GM19023 (cell line): ENCODE measurements around the gene XG.
"Not testable (repeated sequence)": the region's sequence is repeated elsewhere in the genome, so short reads cannot be mapped to it uniquely, and the experiment has no call there.

ENCODE experiments used
- ATAC-seq: cut with Tn5 transposase; IDR thresholded peaks from one replicate; pipeline ENCODE4 v1.9.1; 2021; ENCODE audit warnings: mild to moderate bottlenecking, moderate library complexity; ENCODE audit not compliant: unreplicated experiment

Gene XG

GRCh38 chrX:2733286-2733685, 18.6 kb upstream of the XG start:
- ATAC-seq, result no peak

DNA sequence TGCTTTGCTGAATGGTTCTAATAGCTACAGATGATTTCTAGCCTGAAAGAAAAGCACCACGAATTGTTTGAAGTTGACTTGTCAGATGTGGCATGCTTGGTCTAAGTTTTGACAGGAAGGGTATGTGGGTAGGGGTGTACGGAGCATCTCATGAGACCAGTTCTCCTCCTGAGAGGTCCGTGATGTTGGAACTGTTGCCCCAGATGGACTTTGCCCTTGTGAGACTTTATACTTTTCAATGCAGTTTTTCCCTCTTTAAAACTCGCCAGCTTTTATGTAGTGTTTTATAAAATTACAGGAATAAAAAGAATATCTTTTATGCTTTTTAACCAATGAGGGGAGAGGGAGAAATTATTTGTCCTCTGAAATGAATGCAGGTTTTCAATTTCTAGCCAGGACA, 16.6 kb upstream of the XG start:
- no peak for ATAC-seq

DNA sequence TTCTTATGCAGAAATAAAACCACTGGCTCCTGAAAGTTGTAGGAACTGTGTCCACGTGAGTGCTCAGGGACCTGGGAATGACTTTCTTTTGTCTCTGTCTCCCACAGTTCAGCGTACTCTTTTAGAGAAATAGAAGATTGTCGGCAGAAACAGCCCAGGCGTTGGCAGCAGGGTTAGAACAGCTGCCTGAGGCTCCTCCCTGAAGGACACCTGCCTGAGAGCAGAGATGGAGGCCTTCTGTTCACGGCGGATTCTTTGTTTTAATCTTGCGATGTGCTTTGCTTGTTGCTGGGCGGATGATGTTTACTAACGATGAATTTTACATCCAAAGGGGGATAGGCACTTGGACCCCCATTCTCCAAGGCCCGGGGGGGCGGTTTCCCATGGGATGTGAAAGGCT, 11.2 kb upstream of the XG start:
- ATAC-seq, result no peak

GRCh38 chrX:2741386-2741785, 10.5 kb upstream of the XG start:
- ATAC-seq, result no peak

- ATAC-seq, result not testable (repeated sequence)
These were observed 5.6 kb upstream of the XG start for GRCh38 chrX:2746250-2746649.

GRCh38 chrX:2748171-2748814, 3.5 kb upstream of the XG start:
- no peak for ATAC-seq

- no peak for ATAC-seq
These were observed 3.0 kb upstream of the XG start for GRCh38 chrX:2748815-2749188.

- ATAC-seq, result no peak
These were observed 549 bp upstream of the XG start for GRCh38 chrX:2751291-2751690.

DNA sequence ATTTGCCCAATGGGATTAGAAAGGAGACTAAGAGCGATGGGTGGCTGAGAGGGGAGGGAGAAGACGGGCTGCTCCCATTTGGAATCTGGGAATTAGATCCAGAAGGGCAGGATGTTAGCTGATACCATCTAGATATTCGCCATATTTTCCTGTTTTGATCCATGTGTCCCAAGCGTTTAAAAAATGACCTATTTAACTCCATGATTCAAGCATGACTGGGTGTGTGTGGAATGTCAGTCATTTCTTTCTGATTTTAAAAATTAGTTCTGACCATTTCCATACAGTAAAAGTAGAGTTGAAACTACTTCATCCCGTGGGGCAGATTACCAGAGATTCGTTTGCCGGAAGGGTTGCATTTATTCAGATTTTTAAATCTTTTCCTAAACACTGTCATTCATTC, 601 bp downstream of the XG start:
- ATAC-seq, result not testable (repeated sequence)

DNA sequence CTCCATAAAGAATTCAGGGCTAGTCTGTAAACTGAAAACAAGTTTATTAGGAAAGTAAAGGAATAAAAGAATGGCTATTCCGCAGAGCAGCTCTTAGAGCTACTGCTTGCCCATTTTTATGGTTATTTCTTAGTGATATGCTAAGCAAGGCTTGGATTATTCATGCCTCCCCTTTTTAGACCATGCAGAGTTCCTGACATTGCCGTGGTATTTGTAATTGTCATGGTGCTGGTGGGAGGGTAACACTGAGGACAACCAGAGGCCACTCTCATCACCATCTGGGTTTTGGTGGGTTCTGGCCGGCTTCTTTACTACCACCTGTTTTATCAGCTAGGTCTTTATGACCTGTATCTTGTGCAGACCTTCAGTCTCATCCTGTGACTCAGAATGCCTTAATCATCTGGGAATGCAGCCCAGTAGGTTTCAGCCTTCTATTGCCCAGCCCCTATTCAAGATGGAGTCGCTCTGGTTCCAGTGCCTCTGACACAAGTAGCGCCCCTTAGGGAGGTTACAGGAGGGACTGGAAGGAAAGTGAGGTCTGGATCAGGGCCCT, 3.4 kb downstream of the XG start:
- ATAC-seq, result not testable (repeated sequence)

GRCh38 chrX:2756548-2756947, 4.7 kb downstream of the XG start:
- ATAC-seq, result no peak

GRCh38 chrX:2761246-2761645, 9.4 kb downstream of the XG start:
- ATAC-seq, result no peak

GRCh38 chrX:2762671-2763070, 10.8 kb downstream of the XG start:
- ATAC-seq, result not testable (repeated sequence)

GRCh38 chrX:2764766-2765548, 13.1 kb downstream of the XG start:
- not testable (repeated sequence) for ATAC-seq

GRCh38 chrX:2765549-2765830, 13.7 kb downstream of the XG start:
- no peak for ATAC-seq

DNA sequence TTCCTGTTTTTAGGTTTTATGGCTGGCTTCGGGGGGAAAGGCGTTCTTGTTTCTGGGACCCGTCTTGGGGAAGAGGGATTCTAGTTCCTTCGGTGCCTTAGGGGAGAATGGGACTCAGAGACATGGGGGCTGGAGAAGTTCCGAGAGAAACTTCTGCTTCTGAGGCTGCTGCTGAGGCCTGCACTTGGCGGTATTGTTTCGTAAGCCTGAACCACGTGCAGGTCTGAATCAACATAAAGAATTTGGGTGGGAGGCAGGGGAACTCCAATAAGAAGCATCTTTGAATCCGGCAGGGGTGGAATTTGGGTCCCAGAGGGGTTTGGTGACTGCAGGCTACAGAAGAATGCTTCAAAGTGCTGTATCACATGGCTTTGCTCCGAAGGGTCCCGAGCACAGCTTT, 15.1 kb downstream of the XG start:
- ATAC-seq, result no peak

DNA sequence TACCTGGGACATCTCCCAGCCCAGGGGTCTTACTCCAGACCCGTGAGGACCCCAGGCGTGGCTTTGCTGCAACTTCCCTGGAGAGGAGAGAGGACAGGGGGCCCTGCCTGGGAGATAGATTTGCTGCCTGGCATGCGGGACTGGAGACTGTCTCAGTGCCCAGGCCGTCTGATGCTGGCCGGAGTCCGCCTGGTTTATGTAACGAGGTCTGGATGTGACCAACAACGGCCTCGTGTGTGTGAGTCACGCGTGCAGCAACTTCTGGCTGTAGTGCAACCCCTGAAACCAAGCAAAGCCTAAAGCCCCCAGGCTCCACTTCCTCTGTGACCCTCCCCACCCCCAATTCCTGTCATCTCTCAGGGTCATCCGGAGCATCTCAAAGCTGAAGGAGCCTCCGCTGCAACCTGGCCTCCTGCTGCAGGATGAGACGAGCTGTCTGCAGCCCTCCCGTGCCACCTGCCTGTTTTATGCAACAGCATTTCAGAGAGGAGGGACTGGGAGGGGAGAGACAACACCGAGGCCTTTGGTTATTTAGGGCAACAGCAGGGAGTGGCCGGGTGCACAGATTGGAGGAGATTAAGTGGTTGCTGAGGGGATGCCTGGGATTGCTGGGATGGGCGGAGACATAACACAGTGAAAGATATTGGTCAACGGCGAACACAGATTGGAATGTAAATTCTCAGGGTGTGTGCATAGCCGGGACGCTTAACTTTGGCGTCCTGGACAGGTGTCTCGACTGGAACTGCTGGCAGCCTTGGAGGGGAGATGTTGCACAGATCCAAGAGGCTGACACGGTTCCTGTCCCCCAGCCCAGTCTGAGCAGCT, 16.0 kb downstream of the XG start:
- ATAC-seq, result no peak

DNA sequence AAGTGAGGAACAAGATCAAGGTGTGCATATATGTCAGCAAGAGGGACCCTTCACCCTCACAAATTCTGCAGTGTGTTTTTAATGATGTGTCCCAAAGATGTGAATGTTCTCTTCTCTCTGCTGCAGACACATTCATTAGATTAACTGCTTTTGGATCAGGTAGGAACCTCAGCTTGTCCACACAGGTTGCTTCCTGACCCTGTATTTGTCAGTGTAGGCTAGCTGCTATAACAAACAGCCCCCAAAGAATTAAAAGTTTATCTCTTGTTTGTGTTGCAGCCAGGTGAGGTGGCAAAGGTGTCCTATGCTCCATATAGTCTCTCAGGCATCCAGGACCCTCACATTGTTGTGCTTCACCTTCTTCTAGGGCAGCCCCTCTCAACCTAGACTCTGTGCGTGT, 17.8 kb downstream of the XG start:
- ATAC-seq, result no peak

GRCh38 chrX:2773166-2774055, 21.6 kb downstream of the XG start:
- not testable (repeated sequence) for ATAC-seq

DNA sequence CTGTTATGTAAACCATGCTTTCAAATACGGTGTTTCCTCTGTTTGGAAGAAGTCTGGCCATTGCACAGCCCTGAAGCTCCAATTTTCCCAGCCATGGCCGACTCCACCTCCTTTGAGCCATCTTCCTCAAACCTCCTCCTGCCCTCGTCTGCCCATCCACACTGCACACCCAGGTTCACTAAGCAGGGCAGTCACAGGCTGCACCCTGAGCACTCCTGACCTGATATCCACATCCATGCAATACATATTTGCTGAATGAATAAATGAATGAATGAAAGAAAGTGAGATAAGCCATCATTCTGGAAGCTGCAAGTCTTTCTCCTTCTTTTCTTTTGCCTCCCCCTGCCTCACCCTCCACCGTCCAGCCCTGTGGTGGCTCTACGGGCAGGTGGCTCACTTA, 22.2 kb downstream of the XG start:
- no peak for ATAC-seq

DNA sequence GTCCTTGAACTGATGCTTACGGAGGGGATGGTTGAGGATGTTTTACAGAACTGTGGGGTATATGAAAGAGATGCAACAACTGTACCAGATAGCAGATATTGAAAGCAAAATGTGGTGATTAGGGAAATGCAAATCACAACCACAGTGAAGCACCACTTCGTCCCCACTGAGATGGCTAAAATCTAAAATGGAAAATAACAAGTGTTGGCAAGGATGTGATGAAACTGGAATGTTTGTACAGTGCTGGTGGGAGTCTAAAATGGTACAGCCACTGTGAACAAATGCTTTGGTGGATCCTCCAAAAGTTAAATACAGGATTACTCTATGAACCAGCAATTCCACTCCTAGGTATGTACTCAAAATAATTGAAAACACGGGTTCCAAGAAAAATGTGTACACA, 22.9 kb downstream of the XG start:
- ATAC-seq, result no peak
